Measurements from ENCODE around the gene FRMPD2.
"Not testable (repeated sequence)": the region's sequence is repeated elsewhere in the genome, so short reads cannot be mapped to it uniquely, and the experiment has no call there.

The FRMPD2 gene

DNA sequence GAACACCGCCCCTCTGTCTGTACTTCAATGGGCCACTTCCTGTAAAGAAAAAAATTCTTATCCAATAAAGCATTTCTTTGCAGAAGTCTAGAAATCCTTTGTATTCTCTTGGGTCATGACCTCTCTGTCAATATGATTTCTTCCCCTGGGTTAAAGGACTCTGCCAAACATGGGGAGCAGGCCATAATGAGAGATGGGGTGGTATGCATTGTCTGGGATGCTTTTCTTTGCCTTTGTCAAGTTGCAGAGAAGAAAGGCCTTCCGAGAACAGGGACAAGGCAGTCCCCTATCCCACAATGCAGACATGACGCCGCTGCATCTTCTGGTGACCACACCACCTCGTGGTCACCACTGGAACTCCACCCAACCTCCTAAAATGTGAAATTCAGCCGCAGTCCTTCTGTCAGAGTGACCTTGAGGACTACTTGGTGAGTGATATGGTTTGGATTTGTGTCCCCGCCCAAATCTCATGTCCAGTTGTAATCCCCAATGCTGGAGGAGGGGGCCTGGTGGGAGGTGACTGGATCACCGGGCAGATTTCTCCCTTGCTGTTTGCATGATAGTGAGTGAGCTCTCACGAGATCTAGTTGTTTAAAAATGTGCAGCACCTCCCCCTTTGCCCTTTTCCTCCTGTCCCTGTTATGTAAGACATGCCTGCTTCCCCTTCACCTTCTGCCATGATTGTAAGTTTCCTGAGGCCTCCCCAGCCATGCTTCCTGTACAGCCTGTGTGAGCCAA lies 15.2 kb upstream of the FRMPD2 start:
- peak; percentile 10 for DNase-seq

DNA sequence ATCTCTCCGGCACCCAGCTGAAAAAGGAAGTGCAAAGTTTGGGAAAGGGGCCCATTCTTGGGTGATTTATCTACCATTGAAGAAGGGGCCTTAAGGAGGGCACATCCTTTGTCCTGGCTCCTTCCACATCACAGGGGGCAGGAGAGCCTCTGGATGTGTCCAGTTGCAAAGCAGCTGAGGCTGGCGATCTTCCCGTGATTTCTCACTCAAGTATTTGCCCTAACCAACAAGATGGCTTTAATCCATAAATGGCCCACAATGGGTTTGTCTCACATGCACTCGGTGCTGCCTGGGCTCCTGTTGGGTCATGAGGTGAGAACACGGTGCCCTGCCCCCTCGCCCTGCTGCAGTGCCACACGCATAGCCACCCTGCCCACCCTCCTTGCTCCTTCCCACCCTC lies 14.2 kb upstream of the FRMPD2 start:
- no peak for DNase-seq

DNA sequence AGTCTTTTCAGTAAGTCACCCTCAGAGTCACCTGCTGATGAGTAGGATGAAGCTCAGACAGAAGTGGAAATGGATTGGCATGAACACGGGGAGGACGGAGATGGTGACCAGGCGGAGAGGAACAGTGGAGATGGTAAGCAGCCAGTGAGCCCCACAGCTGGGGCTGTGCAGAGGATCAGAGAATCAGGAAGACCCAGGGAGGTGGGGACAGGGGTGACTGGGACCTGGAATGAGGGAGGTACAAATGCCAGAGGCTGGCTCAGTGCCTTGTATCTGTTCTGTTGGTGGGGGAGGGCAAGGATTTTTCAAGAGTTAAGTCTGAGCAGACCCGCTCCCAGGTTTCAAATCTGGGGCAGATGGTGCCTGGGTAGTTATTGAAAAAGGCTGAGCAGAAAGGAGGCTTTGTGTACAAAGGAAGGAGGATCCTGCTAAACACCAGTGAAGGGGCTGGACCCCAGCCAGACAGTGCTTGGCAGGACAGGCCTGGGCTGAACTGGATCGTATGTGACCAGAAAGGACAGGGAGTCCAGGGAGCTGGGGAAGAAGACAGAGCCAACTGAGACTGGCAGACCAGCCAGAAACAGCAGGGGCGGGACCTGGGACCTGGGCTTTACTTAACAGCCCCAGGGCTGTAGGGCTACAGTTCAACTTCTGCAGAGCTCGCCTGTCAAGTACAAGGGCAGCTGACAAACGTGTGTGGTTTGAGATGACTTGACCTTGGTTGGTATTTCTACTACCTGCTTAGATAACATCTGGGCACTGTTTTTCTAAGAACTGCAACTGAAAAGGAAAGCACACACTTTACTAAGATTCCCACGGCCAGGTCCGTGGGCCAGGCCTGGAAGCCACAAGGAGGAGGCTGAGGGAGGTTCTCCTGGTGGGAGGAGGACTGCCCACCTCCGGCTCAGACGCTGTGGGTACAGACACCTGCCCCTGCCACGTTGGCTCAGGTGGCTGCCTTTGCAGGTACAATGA lies 13.2 kb upstream of the FRMPD2 start:
- DNase-seq = no peak

- no peak for DNase-seq
These were observed 11.9 kb upstream of the FRMPD2 start for GRCh38 chr10:48286356-48286755.

DNA sequence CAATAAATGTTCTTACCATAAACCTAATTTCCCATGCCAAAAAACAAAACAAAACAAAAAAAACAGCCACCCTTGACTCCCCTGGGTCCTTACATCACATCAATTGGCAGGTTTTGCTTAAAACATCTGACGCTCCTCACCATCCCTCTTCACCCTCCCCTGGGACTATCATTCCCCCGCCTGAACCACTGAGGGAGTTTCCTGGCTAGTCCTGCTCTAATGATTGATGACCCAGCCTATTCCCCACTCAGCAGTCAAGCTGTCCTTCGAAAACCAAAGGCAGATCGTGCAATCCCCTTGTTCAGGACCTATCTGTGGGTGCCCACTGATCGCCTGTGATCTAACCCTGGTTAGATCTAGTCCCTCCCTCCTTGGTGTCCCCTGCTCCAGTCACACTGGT lies 11.2 kb upstream of the FRMPD2 start:
- no peak for DNase-seq

DNA sequence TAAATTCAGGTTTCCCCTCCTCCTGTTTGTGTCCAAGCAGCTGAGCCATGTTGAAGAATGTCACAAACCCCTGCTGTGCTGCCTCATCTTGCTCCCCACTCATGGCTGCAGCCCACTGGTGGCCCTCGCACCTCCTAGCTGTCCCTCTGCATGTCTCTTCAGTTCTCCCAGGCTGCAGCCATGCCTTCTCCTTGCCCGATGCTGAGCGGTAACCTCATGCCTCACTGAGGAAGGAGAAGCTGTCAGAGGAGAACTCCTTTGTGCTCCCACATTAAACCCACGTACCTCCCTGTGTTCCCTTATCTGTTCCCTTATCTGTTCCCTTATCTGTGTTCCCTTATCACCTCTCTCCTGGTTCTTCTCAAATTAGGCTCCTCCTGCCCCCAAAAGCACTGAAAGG lies 10.3 kb upstream of the FRMPD2 start:
- DNase-seq = no peak

- DNase-seq = no peak
These were observed 9.6 kb upstream of the FRMPD2 start for GRCh38 chr10:48284002-48284546.

DNA sequence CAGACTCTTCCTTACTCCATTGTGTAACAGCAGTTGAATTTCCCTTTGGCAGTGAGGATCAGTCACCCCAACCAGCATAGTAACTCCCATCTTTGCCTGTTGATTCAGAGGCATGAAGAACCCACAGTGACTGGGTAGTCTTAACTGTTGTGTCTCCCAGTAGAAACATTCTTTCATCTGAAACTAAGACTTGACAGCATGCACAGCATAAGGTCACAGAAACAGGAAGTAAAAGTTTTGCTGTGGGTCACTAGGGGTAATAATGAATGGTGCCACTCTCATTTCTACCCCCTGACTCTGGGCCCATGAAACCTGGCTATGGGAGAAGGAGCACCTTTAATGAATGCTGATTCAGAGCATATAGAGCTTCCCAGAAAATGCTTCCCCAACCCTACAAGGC lies 8.3 kb upstream of the FRMPD2 start:
- no peak for DNase-seq

DNA sequence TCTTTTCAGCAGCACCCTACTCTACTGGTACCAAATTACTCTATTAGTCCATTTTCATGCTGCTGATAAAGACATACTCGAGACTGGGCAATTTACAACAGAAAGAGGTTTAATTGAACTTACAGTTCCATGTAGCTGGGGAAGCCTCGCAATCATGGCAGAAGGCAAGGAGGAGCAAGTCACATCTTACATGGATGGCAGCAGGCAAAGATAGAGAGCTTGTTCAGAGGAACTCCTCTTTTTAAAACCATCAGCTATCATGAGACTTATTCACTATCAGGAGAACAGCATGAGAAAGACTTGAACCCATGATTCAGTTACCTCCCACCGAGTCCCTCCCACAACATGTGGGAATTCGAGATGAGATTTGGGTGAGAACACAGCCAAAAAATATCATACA lies 7.2 kb upstream of the FRMPD2 start:
- DNase-seq = not testable (repeated sequence)

DNA sequence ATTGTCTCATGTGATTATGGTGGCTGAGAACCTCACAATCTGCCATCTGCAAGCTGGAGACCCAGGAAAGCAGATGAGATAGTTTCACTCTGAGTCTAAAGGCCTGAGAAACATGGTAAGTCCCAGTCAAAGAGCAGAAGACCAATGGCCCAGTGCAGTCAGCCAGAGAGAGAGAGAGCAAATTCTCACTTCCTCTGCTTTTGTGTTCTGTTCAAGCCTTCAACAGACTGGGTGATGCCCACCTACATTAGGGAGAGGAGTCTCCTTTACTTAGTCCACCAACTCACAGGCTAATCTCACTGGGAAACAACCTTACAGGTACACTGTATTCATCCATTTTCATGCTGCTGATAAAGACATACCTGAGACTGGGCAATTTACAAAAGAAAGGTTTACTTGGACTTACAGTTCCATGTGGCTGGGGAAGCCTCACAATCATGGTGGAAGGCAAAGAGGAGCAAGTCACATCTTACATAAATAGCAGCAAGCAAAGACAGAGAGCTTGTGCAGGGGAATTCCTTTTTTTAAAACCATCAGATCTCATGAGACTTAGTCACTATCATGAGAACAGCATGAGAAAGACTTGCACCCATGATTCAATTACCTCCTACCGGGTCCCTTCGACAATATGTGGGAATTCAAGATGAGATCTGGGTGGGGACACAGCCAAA lies 4.7 kb upstream of the FRMPD2 start:
- DNase-seq = no peak

GRCh38 chr10:48277093-48277492 lies 2.6 kb upstream of the FRMPD2 start:
- no peak for DNase-seq

GRCh38 chr10:48273741-48274140 lies 755 bp downstream of the FRMPD2 start:
- DNase-seq = no peak

GRCh38 chr10:48272682-48273081 lies 1.8 kb downstream of the FRMPD2 start:
- no peak for DNase-seq

- no peak for DNase-seq
These were observed 3.3 kb downstream of the FRMPD2 start for GRCh38 chr10:48271047-48271730.

DNA sequence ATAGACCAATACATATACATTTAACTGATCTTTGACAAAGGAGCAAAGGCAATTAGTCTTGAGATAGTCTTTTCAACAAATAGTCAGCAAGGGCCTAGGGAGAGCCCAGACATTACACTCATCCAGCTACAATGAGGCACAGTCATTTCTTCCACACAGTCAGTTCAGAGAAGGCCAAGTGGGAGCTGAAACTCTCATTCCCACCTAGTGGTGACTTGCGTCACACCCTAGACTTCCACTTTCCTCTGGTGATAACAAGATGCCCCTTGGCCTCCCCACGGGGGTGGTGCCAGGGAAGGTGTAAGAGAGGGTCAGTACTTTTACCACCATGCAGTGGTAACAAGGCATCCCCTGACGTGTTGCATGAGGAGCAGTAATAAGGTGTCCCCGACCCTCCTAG lies 8.0 kb downstream of the FRMPD2 start:
- no peak for DNase-seq

DNA sequence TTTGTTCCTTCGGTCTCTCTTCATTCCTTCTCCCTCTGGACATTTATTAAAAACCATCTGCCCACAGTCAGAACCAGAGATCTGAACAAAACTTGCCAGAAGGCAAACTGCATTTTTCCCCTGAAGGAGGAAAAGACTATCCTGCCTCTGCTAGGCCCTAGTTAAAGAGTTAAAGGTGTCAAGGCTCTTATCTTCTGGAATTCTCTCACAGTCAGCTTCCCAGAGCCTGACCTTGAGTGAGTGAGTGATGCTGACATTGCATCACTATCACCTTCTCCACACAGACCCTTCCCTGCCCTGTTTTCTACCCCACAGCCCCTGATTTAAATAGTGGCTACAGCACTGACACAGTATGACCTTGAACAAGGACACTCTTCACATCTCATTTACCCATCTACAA lies 16.4 kb downstream of the FRMPD2 start:
- DNase-seq = no peak

DNA sequence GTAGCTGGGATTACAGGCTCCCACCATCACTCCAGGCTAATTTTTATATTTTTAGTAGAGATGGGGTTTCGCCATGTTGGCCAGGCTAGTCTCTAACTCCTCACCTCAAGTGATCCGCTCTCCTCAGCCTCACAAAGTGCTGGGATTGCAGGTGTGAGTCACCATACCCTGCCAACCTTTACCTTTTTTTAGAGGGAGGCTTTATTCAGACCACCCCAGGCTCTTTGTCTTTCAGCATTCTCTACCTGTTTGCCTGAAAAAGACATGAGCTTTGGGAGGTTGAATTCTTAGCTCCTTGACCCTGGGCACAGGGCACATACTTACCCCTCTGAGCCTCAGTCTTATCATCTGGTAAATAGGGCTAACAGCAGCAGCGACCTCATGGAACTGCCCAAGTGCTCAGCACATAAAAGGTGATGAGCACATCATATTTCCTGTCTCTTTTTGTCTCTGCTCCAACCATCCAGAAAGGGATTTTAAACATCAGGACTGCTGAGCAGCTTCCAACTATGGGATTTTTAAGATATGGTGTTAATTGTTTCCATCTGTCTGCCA lies 17.0 kb downstream of the FRMPD2 start:
- no peak for DNase-seq

GRCh38 chr10:48255722-48256121 lies 18.8 kb downstream of the FRMPD2 start:
- DNase-seq = no peak

DNA sequence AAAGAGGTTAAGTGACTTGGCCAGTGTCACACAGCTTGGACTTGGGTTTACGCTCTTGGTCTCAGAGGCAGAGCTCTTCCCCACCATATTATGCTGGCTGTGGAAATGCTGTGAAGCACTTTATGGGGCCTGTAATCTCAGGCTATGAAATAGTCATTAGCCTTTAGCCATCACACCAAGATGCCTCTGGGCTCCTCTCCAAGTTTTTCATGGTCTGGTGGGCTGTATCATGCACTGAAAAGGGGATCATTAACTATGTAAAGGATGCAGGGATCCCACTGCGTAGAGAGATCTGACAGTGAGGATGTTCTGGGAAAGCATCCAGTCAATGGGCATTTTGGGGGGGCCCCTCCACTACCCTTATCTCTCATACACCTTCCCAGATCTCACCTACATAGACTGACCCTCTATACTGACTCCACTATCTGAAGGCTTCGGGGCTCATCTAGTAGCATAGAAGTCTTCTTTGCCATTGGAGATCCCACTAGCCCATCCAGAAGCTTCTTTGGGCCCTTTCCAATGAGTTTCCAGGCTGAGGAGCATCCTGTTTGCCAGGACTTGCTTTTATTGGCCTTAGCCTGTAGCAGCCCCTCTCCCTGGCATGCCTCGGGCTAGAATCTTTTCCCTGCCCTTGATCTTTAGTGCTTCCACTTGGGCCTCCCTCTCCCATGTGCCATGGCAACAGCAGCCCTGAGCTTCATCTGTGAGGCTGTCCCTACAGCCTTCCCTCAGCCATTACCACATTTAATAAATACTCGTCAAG lies 19.6 kb downstream of the FRMPD2 start:
- DNase-seq = no peak

- no peak for DNase-seq
These were observed 20.4 kb downstream of the FRMPD2 start for GRCh38 chr10:48253970-48254657.

GRCh38 chr10:48252354-48252650 lies 22.2 kb downstream of the FRMPD2 start:
- DNase-seq = no peak

All from NCI-H187 (cell line).